Kidney (tissue), 14 donors: ENCODE measurements around the gene SLC10A2. TPM values are rescaled to one million over a fixed set of nuclear protein-coding genes. Genes with fewer than 3 reads are reported as not detected.

Source experiments
- DNase-seq, 5 donors: peaks; one replicate each; pipeline ENCODE4 v3.0.0-alpha.2; 2013 to 2020
- FAIRE-seq: peaks from 2 replicates; lab custom pipeline; 2012; peaks lifted over from hg19 to GRCh38; lab: Jason Lieb, UNC
- H3K27ac ChIP-seq, 2 donors: one replicate each; pipeline ENCODE4 v1.7.0; 2013; ENCODE audit warnings: low read depth in 2 of 2, low read length in 2 of 2, inconsistent platforms in 1 of 2
- H3K27me3 ChIP-seq: one replicate; pipeline ENCODE4 v1.7.1; 2013; ENCODE audit warnings: low read length, inconsistent platforms; ENCODE audit not compliant: control insufficient read depth, insufficient read depth
- H3K36me3 ChIP-seq, 3 donors: one replicate each; pipeline versions ENCODE4 v1.7.0 to v1.7.1; 2013; ENCODE audit warnings: low read length in 3 of 3, control low read depth in 1 of 3, inconsistent platforms in 1 of 3; ENCODE audit not compliant: insufficient read depth in 3 of 3, control insufficient read depth in 2 of 3
- H3K4me1 ChIP-seq, 3 donors: one replicate each; pipeline versions ENCODE4 v1.7.0 to v1.7.1; 2013; ENCODE audit warnings: low read length in 3 of 3, inconsistent platforms in 1 of 3, low read depth in 1 of 3; ENCODE audit not compliant: control insufficient read depth in 2 of 3, insufficient read depth in 2 of 3
- H3K4me3 ChIP-seq, 3 donors: one replicate each; pipeline versions ENCODE4 v1.7.0 to v1.8.1; 2013; ENCODE audit warnings: low read length in 3 of 3, control low read depth in 1 of 3, inconsistent platforms in 1 of 3
- H3K9ac ChIP-seq, 3 donors: one replicate each; pipeline versions ENCODE4 v1.7.0 to v1.7.1; 2013; ENCODE audit warnings: low read length in 3 of 3, control low read depth in 1 of 3, inconsistent platforms in 1 of 3
- H3K9me3 ChIP-seq, 3 donors: one replicate each; pipeline versions ENCODE4 v1.7.0 to v1.7.1; 2013; ENCODE audit warnings: low read length in 3 of 3, control low read depth in 1 of 3, inconsistent platforms in 1 of 3; ENCODE audit not compliant: control insufficient read depth in 2 of 3, insufficient read depth in 1 of 3
- CTCF ChIP-seq: IDR thresholded peaks from 3 replicates; pipeline ENCODE4 v1.5.1; 2012; ENCODE audit warnings: mild to moderate bottlenecking, moderate library complexity, borderline replicate concordance; ENCODE audit not compliant: insufficient read depth; ENCODE audit errors: extremely low read depth
- intact Hi-C: fragments of 100-400 bp; cut with DNase I; formaldehyde crosslinking; loops from one replicate; pipeline ENCODE4 v1.11.1; 2022
- polyA plus RNA-seq: library from polyadenylated mRNA; stranded (reverse); fragments of 350-450 nt; fragmentation: Illumina TruSeq; extraction: RNeasy Lipid Tissue Mini Kit (QIAGEN cat#74804); gene quantifications from one replicate; pipeline ENCODE4 v1.2.3, GENCODE V29; 2014; ENCODE audit warnings: low read depth, low replicate concordance; ENCODE audit not compliant: insufficient read depth
- total RNA-seq: library from RNA; stranded (reverse); fragmentation: NEBNext Ultra II Directional; extraction: Animal tissue kit (Norgen Biotek cat#: 25700); gene quantifications from one replicate; pipeline ENCODE4 v1.2.1, GENCODE V29; 2021
- donor health status: control.
- donor health status: control.
- donor health status: control.
- donor health status: control.
- donor health status: control.
- donor health status: DM: yes; HTN: yes; CAD: no.
- donor health status: Normal renal cell carcinoma (clear cell type).

The SLC10A2 gene
- total and polyA plus RNA-seq, 2 donors from 2014 or later: 0.19 to 4.5 TPM

- intact Hi-C loops: no loop called here
Observed at GRCh38 chr13:103062079-103062478, 4.1 kb downstream of the SLC10A2 start.

DNA sequence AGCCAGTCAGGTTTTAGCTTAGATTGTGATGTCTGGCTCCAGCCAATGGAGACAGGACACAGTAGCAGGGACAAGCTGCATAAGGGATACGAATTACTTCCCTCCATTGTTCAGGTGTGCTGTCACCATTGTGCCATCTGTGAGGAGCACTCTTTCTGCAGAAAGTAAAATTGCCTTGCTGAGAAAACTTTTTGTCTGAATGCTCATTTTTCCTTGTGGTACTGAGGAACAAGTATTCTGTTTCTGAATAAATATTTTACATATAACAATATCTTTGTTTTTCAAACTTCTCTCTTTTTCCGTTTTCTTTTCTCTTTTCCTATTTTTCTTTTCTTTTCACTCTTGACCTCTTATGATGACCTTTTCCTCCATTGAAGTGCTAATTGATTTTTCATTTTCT is 10.2 kb downstream of the SLC10A2 start:
- DNase-seq (no peak), FAIRE-seq (no peak)
- Histone ChIP-seq H3K4me1 (no peaks in the 10 kb centered on the region), H3K9me3 (peaks cover 0 to 11% (median 4%) of the 10 kb centered on the region in 3 donors), H3K9ac (no peak overlapping the region), H3K4me3 (no peak overlapping the region), H3K36me3 (no peaks in the 10 kb centered on the region), H3K27ac (no peak overlapping the region), H3K27me3 (no peaks in the 10 kb centered on the region)
- TF ChIP-seq CTCF: no peak
- intact Hi-C loops: no loop called here

More at GRCh38 chr13:103062079-103062478, 4.1 kb downstream of the SLC10A2 start:
- FAIRE-seq (no peak), DNase-seq (no peak)
- no peaks in the 10 kb centered on the region for H3K4me1 ChIP-seq
- no peak overlapping the region for H3K4me3 ChIP-seq
- no peak for TF ChIP-seq CTCF
- H3K9me3 ChIP-seq: peaks cover 0 to under 1% (median 0%) of the 10 kb centered on the region in 3 donors
- H3K9ac ChIP-seq: no peak overlapping the region
- no peaks in the 10 kb centered on the region for H3K27me3 ChIP-seq
- H3K36me3 ChIP-seq: no peaks in the 10 kb centered on the region
- H3K27ac ChIP-seq: peak overlapping the region in 1 of 2 donors; percentile 41

- Histone ChIP-seq H3K9me3 (peaks cover 0 to 11% (median 4%) of the 10 kb centered on the region in 3 donors), H3K36me3 (no peaks in the 10 kb centered on the region), H3K4me3 (no peak overlapping the region), H3K4me1 (no peaks in the 10 kb centered on the region), H3K27me3 (no peaks in the 10 kb centered on the region), H3K9ac (no peak overlapping the region), H3K27ac (no peak overlapping the region)
- intact Hi-C loops: no loop called here
- no peak for DNase-seq
- TF ChIP-seq CTCF: no peak
- FAIRE-seq: no peak
Observed at GRCh38 chr13:103055166-103055565, 11.1 kb downstream of the SLC10A2 start.

DNA sequence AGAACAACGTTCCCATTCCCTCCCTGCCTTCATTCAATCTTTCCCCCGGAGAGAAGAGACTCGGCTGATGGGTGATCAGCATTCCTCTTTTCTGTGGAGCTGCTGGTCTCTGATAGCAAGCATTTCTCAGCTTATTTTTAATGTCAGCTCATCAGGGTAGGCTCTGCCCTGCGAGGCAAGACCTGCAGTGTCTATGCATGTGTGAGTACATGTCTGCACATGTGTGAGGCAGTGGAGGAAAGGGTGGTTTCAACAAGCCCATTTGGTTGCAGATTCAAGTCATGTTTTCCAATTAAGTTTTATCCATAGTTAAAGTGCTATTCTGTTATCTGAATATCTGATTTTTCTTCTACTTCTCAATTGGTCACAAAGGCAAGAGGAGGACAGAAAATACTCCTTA is 19.5 kb downstream of the SLC10A2 start:
- FAIRE-seq (no peak), DNase-seq (no peak)
- no peak for TF ChIP-seq CTCF
- intact Hi-C loops: no loop called here
- Histone ChIP-seq H3K27ac (no peak overlapping the region), H3K4me1 (no peaks in the 10 kb centered on the region), H3K9me3 (no peaks in the 10 kb centered on the region), H3K27me3 (no peaks in the 10 kb centered on the region), H3K9ac (no peak overlapping the region), H3K36me3 (no peaks in the 10 kb centered on the region), H3K4me3 (no peak overlapping the region)
